ENCODE measurements around the gene ANKRD50.

ANKRD50 gene

DNA sequence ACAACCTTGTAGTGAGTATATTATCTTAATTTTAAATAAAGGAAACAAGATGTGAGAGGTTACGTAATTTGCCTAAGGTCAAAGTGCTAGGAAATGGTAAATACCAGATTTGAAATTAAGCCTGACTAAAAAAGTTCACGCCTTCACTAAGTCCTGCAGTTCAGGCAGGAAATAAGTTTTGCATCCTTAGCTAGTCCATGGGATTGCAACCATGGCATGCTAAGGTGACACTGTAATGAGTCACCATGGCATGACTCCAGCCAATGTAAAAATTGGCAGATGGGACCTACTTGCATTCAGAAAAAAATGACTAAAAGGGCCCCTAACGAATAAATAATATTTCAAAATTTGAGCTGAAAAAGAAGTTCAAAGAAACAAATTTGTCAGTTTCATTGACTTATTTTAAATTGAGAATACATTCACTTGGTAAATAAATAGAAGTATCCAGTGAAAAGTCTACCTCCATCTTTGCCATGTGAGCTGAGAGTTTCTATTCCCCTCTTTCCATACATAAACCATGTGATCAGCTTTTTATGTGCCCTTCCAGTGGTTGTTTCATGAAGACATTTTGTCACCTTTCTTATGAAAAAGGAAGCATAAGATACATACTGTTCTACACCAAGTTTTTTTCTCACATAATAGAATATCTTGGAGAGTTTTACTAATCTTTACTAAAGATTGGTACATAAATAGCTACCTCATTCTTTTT, 72.4 kb downstream of the ANKRD50 start:
- in situ Hi-C loops (cut with HindIII; ENCODE audit: low sequenced_read_pairs) = no loop called here

DNA sequence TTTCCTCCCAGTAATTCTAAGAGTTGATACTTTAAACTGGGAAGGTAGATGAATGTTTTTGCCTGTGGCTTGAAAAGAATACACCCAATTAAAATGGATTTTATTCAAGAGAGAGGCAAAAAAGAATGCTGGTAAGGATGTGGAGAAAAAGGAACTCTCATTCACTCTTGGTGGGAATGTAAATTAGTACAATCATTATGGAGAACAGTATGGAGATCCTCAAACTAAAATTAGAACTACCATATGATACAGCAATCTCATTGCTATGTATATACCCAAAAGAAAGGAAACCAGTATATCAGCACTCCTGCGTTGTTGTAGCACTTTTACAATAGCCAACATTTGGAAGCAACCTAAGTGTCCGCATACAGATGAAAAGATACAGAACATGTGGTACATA, 75.2 kb downstream of the ANKRD50 start:
- in situ Hi-C loops (cut with HindIII; ENCODE audit: low sequenced_read_pairs) = no loop called here

DNA sequence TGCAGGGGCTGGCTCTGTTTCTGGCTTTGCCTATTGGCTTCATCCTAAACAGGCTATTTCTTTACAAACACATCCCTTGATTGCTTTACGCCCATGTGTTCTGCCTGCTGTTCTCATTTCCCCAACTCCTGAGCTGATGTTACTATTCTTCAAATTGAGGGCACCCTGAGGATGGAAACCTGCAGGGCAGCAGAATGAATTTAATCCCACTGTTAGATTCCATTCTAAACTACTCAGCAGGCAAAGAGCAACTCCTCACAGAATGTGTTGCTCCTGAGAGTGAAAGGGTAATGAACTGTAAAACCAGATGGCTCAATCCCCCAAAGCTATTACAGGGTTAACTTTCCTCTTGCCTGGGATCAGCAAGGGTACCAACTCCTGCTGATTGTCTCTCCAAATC, 75.7 kb downstream of the ANKRD50 start:
- in situ Hi-C loops (cut with HindIII; ENCODE audit: low sequenced_read_pairs) = no loop called here

DNA sequence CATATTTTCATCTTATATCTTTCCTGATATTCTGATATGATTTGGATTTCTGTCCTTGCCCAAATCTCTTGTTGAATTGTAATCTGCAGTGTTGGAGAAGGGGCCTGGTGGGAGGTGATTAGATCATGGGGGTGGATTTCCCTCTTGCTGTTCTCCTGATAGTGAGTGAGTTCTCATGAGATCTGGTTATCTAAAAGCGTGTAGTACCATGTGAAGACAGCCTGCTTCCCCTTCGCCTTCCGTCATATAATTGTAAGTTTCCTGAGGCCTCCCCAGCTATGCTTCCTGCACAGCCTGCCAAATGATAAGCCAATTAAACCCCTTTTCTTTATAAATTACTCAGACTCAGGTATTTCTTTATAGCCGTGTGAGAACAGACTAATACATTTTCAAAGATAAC, 77.2 kb downstream of the ANKRD50 start:
- in situ Hi-C loops (cut with HindIII; ENCODE audit: low sequenced_read_pairs) = no loop called here

DNA sequence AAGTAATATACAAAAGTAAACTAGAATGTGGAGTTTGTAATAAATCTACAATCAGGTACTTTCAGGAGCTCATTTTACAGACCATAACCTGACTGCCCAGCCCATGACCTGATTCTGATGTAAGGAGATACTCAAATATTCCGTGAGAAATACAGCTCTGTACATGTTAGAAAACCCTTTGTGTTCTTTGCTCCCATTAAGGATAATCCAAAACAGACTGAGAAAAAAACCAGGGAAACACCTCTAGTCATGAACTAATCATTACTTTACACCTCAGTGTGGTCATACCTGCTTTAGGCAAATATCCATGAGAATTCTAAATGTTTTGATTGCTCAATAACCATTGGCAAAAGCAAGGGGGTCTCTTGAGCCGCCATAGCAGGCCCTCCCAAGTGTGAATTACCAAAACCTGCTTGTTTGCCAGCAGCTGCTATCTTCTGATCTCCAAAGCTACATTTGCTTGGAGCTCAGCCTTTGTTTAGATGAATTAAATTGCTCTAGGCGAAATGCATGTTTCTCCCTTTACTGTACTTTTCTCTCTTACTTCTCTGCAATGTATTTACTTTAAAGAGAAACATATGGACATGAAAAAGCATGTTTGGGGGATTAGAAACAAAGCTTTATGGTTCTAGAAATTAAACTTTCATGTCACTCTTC, 79.1 kb downstream of the ANKRD50 start:
- in situ Hi-C loops (cut with HindIII; ENCODE audit: low sequenced_read_pairs) = no loop called here

DNA sequence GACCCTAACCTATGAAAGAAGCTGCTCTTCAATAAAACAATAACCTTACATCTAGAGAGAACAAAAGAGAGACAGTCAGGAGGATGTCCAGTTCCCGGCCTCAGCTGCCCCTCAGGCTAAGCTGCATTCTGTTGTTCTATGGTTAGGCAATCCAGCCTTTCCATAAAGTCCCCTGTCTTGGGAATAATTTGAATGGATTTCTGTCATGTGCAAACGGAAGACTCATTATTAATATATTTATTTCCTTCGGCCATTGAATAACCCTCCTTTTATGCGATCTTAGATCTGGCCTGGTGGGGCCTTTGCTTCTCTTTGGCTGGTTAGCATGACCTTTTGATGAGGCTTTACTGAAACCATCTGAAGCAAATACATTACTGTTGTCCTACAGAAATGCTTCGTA, 80.1 kb downstream of the ANKRD50 start:
- in situ Hi-C loops (cut with HindIII; ENCODE audit: low sequenced_read_pairs) = no loop called here

DNA sequence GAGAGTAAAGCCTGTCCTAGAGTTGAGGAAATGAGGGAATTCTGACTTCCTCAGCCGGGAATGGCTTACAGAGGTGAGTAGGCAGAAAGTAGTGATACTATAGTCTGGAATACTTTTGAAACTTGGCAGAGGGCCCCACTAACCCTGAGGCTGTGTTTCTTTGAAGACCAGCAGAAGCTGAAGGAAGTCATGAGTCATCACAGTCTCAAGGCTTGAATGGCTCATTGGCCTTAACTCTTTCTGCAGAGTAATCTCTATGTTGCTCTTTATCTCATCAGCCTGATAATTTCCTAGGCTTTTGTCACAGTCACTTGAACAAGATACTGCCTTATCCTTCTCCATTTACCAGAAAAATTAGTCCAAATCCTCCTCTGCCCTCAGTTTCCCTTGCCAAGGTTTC, 80.8 kb downstream of the ANKRD50 start:
- in situ Hi-C loops (cut with HindIII; ENCODE audit: low sequenced_read_pairs) = no loop called here

DNA sequence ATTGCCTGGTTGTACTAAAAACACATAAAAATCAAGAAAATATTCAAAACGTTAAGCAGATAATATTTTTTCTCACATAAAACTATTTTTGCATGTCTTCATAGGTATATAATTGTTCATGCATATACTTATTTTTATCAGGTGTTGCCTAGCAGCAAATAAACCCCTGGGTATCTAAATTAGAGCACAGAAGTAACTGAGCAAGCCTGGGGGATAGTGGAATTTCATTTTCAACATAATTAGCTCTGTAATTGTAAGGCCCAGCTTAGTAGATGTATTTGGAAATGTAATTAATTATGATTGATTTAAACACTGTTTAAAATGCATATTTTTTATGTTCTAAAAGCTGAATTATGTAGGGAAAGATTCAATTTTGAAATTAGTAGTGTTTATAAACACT, 82.9 kb downstream of the ANKRD50 start:
- in situ Hi-C loops (cut with HindIII; ENCODE audit: low sequenced_read_pairs) = no loop called here
